Cortex of kidney (tissue), 1 donor: ENCODE data around the gene RBM17.
"Not testable (repeated sequence)": the region's sequence is repeated elsewhere in the genome, so short reads cannot be mapped to it uniquely, and the experiment has no call there.

ENCODE experiments used
- DNase-seq: peaks from one replicate; lab custom pipeline; 2025; lab: John Stamatoyannopoulos, UW

Gene RBM17

DNA sequence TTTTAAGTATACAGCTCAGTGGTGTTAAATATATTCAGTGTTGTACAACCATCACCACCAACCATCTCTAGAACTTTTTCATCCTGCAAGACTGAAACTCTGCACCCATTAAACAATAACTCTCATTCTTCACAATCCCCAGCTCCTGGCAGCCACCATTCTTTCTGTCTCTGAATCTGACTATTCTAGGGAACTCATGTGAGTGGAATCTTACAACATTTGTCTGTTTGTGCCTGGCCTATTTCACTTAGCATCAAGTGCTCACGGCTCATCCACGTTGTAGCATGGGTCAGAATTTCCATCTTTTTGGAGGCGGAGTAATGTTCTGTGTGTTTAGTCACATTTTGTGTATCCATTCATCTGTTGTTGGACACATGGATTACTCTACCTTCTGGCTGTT is 73.1 kb downstream of the RBM17 start:
- DNase-seq, result no peak

DNA sequence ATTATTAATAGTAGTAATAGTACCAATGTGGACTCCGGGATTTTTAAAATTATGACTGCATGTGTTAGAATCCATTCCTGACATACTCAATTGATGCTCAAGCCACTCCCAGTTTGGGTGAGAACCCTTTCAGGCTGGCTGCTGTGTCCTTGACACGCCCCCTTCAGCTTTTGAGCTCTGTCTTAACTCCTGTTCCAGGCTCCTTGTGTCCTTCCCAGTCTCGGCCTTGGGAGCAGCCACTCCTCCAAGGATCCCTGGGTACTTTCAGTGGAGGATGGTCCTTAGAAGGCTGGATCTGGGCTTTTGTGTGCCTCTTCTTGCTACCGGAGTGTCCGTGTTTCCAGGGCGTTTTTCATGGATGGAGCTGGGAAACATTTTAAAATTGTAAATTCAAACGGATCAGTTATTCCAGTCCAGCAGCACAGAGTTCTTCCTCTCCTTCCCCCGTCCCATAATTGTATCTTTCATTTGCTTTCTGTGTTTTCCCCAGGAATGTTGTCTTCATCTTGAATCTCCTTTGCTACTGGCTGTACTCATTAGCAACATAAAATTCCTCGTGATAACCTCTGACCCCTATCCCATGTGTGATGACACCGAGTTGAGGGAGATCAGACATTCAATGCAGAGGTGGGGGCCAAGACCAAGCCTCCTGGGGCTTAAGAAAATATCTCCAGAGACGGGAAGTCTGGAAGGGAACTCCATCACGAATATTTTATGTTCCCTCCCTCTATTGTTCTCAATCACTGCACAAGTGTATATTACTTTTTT is 73.9 kb downstream of the RBM17 start:
- no peak for DNase-seq

- DNase-seq, result peak; percentile 23
These were observed 74.8 kb downstream of the RBM17 start for GRCh38 chr10:6163364-6164270.

DNA sequence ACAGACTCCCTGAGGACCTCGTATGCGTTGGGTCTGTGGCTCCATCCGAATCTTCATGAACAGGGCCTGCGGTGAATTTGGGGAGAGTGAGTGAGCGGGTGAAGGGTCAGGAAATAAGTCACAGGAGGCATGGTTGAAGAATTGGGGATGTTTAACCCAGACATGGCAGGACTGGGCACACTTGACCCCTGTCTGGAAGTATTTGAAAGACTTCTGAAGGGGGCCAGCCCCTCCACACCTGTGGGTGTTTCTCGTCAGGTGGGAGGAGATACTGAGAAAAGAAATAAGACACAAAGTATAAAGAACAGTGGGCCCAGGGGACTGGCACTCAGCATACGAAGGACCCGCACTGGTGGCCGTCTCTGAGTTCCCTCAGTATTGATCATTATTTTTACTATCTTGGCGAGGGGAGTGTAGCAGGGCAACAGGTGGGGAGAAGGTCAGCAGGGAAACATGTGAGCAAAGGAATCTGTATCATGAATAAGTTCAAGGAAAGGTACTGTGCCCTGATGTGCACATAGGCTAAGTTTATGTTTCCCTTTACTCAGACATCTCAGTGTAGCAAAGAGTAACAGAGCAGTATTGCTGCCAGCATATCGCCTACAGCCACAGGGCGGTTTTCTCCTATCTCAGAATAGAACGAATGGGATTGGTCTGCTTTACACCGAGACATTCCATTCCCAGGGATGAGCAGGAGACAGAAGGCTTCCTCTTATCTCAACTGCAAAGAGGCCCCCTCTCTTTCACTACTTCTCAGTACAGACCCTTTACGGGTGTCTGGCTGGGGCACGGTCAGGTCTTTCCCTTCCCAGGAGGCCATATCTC is 75.6 kb downstream of the RBM17 start:
- DNase-seq, result no peak

- DNase-seq, result no peak
These were observed 76.4 kb downstream of the RBM17 start for GRCh38 chr10:6165221-6165725.

DNA sequence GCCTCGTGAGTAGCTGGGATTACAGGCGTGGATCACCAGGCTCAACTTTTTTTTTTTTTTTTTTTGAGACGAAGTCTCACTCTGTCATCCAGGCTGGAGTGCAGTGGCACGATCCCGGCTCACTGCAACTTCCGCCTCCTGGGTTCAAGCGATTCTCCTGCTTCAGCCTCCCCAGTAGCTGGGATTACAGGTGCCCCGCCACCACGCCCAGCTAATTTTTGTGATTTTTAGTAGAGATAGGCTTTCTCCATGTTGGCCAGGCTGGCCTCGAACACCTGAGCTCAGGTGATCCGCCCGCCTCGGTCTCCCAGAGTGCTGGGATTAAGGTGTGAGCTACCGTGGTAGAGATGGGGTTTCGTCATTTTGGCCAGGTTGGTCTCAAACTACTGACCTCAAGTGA is 77.1 kb downstream of the RBM17 start:
- DNase-seq, result not testable (repeated sequence)
